Endodermal cell (in vitro differentiated cells): ENCODE measurements around the gene HMX1. TPM values are rescaled to one million over a fixed set of nuclear protein-coding genes. Genes with fewer than 3 reads are reported as not detected.

ENCODE experiments used
- DNase-seq: peaks from one replicate; pipeline ENCODE4 v3.0.0-alpha.2; 2017
- H3K27ac ChIP-seq: 2 replicates; pipeline ENCODE4 v1.5.1; 2013; ENCODE audit warnings: mild to moderate bottlenecking, low read depth, low read length, moderate library complexity
- H3K27me3 ChIP-seq: 2 replicates; pipeline ENCODE4 v1.6.1; 2013; ENCODE audit warnings: mild to moderate bottlenecking, low read length, moderate library complexity; ENCODE audit not compliant: insufficient read depth, control insufficient read depth, poor library complexity, severe bottlenecking
- H3K36me3 ChIP-seq: 2 replicates; pipeline ENCODE4 v1.7.0; 2013; ENCODE audit warnings: mild to moderate bottlenecking, low read length, moderate library complexity; ENCODE audit not compliant: control insufficient read depth, insufficient read depth
- H3K4me1 ChIP-seq: one replicate; pipeline ENCODE4 v1.7.0; 2013; ENCODE audit warnings: low read length; ENCODE audit not compliant: control insufficient read depth, insufficient read depth
- H3K4me3 ChIP-seq: 2 replicates; pipeline ENCODE4 v1.5.1; 2013; ENCODE audit warnings: mild to moderate bottlenecking, low read length, moderate library complexity
- H3K9ac ChIP-seq: 2 replicates; pipeline ENCODE4 v1.6.1; 2013; ENCODE audit warnings: mild to moderate bottlenecking, low read length, moderate library complexity; ENCODE audit not compliant: poor library complexity, severe bottlenecking; ENCODE audit errors: extremely low read depth
- H3K9me3 ChIP-seq: 2 replicates; pipeline ENCODE4 v1.6.1; 2013; ENCODE audit warnings: mild to moderate bottlenecking, low read length, moderate library complexity; ENCODE audit not compliant: control insufficient read depth
- H3K27ac Mint-ChIP-seq: 2 replicates; pipeline ENCODE4 v1.8.0; 2020; ENCODE audit warnings: mixed read lengths
- H3K27me3 Mint-ChIP-seq: 2 replicates; pipeline ENCODE4 v1.8.0; 2021; ENCODE audit warnings: mild to moderate bottlenecking, mixed read lengths; ENCODE audit not compliant: insufficient read depth
- H3K36me3 Mint-ChIP-seq: 2 replicates; pipeline ENCODE4 v1.8.0; 2020; ENCODE audit warnings: low read depth, mixed read lengths
- H3K4me1 Mint-ChIP-seq: 2 replicates; pipeline ENCODE4 v1.8.0; 2020; ENCODE audit warnings: mixed read lengths
- H3K4me3 Mint-ChIP-seq: 2 replicates; pipeline ENCODE4 v1.8.0; 2020; ENCODE audit warnings: mild to moderate bottlenecking, moderate library complexity, mixed read lengths
- H3K9me3 Mint-ChIP-seq: 2 replicates; pipeline ENCODE4 v1.8.0; 2020; ENCODE audit warnings: mild to moderate bottlenecking, mixed read lengths
- WGBS, 2 experiments: methylation state at CpG; one replicate each; pipeline versions ENCODE4 v1.1.5 to v1.1.7; 2013; ENCODE audit warnings: missing lambda C conversion rate in 2 of 2, mixed read lengths in 1 of 2; ENCODE audit not compliant: insufficient coverage in 1 of 2, insufficient read length in 1 of 2; 5-methylcytosine and 5-hydroxymethylcytosine counted together
- total RNA-seq, 2 donors: library from RNA; stranded (reverse); fragmentation: NEBNext Ultra II Directional in 1 of 2; extraction: Animal tissue kit (Norgen Biotek cat#: 25700) in 1 of 2; gene quantifications; 2 replicates in 1 of 2; 3 replicates in 1 of 2; pipeline ENCODE4 v1.2.1, GENCODE V29; 2021
- TF ChIP-seq, protein P1 (sequence below): fragments of 200-600 bp; sonication (generic); conservative IDR thresholded peaks from 2 replicates; pipeline ENCODE4 v1.5.0; 2021; ENCODE audit warnings: antibody characterized with exemption, mild to moderate bottlenecking

HMX1 gene
- total RNA-seq, 2 donors from 2014 or later, result 1.2 TPM; not detected in 1

DNA sequence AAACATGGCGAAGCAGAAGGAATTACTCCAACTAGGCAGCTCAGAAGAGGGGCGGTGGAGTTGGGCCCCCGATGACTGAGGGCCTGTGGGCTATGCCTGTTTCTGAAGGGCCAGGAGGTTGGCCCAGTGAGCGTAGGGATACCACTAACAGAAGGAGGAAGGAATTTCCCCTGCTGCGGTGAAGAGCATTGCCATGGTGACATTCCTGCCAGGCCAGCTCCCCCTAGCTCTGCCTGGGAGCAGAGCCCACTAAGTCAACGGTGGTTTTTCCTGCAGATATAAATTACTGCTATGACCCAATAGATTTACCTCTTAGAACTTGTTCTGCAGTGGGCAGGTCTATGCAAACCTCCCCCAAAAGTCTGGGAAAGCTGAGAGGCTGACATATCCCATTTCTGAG lies 28.9 kb upstream of the HMX1 start:
- Mint-ChIP-seq H3K36me3 (no peaks in the 10 kb centered on the region), H3K4me3 (no peak overlapping the region), H3K9me3 (peaks cover 42% of the 10 kb centered on the region), H3K27me3 (peaks cover 60% of the 10 kb centered on the region), H3K4me1 (no peaks in the 10 kb centered on the region), H3K27ac (no peak overlapping the region)
- 82% methylated on average over 3 to 6 of the region's 6 CpGs for WGBS, 2 experiments
- Histone ChIP-seq H3K9ac (no peak overlapping the region), H3K4me1 (no peaks in the 10 kb centered on the region), H3K36me3 (no peaks in the 10 kb centered on the region), H3K9me3 (peaks cover 19% of the 10 kb centered on the region), H3K27ac (no peak overlapping the region), H3K4me3 (no peak overlapping the region), H3K27me3 (peaks cover 45% of the 10 kb centered on the region)
- TF ChIP-seq, protein P1, sequence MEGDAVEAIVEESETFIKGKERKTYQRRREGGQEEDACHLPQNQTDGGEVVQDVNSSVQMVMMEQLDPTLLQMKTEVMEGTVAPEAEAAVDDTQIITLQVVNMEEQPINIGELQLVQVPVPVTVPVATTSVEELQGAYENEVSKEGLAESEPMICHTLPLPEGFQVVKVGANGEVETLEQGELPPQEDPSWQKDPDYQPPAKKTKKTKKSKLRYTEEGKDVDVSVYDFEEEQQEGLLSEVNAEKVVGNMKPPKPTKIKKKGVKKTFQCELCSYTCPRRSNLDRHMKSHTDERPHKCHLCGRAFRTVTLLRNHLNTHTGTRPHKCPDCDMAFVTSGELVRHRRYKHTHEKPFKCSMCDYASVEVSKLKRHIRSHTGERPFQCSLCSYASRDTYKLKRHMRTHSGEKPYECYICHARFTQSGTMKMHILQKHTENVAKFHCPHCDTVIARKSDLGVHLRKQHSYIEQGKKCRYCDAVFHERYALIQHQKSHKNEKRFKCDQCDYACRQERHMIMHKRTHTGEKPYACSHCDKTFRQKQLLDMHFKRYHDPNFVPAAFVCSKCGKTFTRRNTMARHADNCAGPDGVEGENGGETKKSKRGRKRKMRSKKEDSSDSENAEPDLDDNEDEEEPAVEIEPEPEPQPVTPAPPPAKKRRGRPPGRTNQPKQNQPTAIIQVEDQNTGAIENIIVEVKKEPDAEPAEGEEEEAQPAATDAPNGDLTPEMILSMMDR, result no peak
- no peak for DNase-seq

DNA sequence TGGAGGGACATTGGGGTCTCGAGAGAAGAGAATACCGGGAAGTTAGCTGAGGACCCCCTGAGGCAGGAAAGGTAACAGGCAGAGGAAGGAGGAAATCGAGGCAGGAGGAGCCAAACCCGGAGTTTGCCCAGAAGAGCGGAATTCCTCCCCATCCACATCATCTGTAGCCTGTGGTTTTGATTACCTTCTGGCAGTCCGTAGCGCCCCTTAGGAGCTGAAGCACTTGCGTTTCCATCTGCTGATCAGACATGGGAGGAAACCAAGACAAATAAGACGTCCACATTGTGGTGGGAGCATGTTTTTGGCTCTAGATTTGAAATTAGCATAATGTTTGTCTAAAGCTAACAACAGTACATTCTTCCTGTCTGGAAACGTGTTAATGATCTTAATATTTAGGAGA lies 26.8 kb upstream of the HMX1 start:
- Mint-ChIP-seq H3K27me3 (peaks cover 62% of the 10 kb centered on the region), H3K36me3 (no peaks in the 10 kb centered on the region), H3K4me3 (no peak overlapping the region), H3K27ac (no peak overlapping the region), H3K4me1 (peaks cover 1% of the 10 kb centered on the region), H3K9me3 (peaks cover 34% of the 10 kb centered on the region)
- TF ChIP-seq, protein P1, result no peak
- Histone ChIP-seq H3K27me3 (peaks cover 57% of the 10 kb centered on the region), H3K4me3 (no peak overlapping the region), H3K9ac (no peak overlapping the region), H3K4me1 (no peaks in the 10 kb centered on the region), H3K9me3 (peaks cover 19% of the 10 kb centered on the region), H3K36me3 (no peaks in the 10 kb centered on the region), H3K27ac (no peak overlapping the region)
- WGBS, 2 experiments, result 69 to 73% methylated on average over 4 to 10 of the region's 10 CpGs
- no peak for DNase-seq

DNA sequence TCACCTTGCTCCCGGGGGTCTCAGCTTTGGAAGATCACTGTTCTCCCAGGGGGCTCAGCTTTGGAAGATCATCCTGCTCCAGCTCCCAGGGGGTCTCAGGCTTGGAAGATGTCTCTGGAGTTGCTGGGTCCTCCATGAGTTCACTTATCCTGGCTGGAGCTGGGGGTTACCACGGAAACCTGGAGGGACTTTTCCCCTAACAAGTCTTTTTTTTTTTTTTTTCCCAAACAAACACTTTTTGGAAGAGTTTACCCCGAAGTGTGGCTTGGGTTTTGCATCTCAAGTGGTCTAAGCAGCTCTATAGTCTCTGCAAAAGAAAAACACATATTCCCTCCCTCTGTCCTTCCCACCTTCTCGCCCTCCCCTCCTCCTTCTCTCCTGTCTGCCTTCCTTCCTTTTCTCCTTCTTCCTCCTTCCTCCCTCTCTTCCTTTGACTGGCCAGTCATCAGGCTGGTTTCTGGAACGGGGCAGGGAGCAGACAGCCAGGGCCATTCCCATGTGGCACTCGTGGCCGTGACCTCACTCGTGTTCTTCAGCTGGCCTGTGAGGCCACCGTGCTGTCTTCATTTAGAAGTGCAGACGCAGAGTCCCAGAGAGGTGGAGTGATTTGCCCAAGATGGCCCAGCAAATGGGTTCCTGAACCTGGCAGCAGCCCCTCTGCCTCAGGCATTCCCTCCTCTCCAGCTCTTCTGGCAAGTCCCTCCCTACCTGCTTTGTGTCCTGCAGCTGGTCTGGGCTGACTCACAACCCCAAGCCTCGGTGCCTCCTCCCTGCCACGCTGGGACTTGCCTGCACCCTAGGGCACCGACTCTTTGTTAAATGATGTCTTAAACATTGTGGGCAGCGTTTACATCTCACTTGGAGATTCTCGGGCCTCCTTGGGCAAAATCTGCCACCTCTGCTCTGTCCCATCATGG lies 25.9 kb upstream of the HMX1 start:
- Histone ChIP-seq H3K9me3 (peaks cover 18% of the 10 kb centered on the region), H3K27ac (no peak overlapping the region), H3K36me3 (no peaks in the 10 kb centered on the region), H3K4me3 (no peak overlapping the region), H3K9ac (no peak overlapping the region), H3K27me3 (peaks cover 66% of the 10 kb centered on the region), H3K4me1 (no peaks in the 10 kb centered on the region)
- 61 to 62% methylated on average over 11 to 15 of the region's 15 CpGs for WGBS, 2 experiments
- peaks cover 26% of the 10 kb centered on the region for H3K9me3 Mint-ChIP-seq
- no peak overlapping the region for H3K27ac Mint-ChIP-seq
- TF ChIP-seq, protein P1, result no peak
- H3K4me1 Mint-ChIP-seq, result peaks cover 1% of the 10 kb centered on the region
- DNase-seq, result no peak
- no peak overlapping the region for H3K4me3 Mint-ChIP-seq
- H3K36me3 Mint-ChIP-seq, result no peaks in the 10 kb centered on the region
- peaks cover 66% of the 10 kb centered on the region for H3K27me3 Mint-ChIP-seq
